Stimulated activated CD4-positive, alpha-beta T cell treated with anti-CD3 and anti-CD28 coated beads, Interleukin-4, amount 100 ng/mL, for 24 hours (primary cell): ENCODE data around the gene TIMD4.
"Not testable (repeated sequence)": the region's sequence is repeated elsewhere in the genome, so short reads cannot be mapped to it uniquely, and the experiment has no call there.

Source experiments
- DNase-seq: peaks from one replicate; pipeline ENCODE4 v3.0.0-alpha.2; 2020

TIMD4 gene

DNA sequence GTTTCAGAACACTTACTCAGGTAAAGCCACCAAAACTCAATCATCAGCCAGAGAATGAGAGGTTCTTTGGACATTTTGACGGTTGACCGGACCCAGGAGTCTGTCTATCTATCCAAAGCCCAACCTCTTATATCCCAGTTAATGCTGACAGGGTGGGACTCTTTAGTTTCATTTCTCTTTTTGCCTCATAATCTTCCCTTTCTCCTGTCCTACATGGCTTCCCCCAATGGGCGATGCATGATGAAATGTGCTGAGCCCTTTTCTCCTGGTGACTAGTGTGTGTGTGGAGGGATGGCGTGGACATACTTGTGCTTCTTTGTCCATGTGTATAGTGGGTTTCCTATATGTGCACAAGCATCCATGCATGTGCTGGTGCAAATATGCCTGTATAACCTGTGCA is at the start of gene TIMD4:
Gene TIMD4, minus strand, starts transcription at position 102 of the 400 bp plus-strand sequence. Its CDS starts 28 bp downstream, at position 74.
- DNase-seq = no peak

DNA sequence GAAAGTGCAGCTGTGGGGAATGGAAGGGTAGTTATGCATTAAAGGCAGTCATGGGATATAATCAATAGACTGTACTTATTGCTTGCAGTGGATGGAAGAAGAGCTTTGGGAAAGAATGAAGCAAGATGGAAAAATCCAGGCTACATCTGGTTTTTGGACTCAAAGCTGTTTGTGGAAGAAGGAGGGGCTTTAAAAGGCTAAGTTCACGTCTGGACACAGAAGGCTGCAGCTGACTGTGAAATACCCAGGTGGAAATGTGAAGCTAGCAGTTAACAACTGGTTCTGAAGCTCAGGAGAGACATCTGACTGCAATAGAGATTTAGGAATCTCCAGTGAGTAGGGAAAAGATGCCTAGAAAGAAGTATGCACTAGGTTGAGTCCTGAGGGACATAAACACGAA is 43.2 kb upstream of the TIMD4 start:
- no peak for DNase-seq

DNA sequence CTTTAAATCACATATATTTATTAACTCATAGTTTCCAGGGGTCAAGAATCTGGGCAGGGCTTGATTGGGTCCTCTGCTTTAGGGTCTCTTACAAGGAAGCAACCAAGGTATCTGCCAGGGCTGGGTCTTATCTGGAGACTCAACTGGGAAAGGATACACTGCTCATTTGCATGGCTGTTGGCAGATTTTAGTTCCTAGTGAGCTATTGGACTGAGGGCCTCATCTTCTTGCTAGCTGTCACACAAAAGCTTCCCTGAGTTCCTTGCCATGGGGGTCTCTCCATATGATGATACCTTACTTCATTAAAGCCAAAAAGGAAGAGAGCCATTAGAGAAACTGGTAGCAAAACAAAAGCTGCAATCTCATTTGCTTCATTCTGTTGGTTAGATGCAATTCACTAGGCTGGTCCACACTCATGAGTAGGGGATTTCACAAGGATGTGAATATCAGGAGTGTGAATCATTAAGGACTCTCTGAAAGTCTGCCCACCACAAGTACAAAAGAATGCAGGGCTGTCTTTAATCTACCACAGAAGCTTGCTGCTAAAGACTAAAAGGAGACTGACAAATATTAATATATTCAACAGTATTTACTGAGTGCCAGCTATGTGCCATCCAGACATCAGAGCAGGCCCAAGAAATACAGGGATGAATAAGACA is 42.0 kb upstream of the TIMD4 start:
- no peak for DNase-seq

DNA sequence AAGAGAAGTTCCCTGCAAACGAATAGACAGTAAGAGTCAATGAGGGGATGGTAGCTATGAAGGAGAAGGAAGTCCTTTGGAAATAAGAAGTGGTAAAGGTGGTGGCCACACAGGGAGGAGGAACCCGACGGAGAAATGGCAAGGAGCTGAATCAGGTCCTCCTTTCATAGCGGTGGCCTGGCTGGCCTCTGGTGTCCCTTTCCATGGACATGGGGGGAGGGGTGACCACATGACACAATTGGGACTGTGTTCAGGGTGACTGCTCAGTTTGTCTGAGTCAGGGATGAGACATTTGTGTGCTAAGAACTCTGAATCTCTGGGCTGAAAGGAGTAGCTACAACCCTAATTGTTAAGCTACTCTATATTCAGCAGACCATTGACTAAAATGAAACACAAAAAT is 28.7 kb upstream of the TIMD4 start:
- no peak for DNase-seq

DNA sequence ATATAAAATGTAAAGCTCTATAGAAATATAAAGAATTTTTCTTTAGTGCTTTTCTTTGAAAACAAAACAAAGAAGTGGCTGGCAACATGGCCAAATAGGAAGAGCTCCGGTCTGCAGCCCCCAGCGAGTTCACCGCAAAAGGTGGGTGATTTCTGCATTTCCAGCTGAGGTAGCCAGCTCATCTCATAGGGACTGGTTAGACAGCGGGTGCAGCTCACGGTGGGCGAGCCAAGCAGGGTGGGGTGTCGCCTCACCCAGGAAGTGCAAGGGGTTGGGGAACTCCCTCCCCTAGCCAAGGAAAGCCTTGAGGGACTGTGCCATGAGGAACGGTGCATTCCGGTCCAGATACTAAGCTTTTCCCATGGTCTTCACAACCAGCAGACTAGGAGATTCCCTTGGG is 21.0 kb upstream of the TIMD4 start:
- no peak for DNase-seq

DNA sequence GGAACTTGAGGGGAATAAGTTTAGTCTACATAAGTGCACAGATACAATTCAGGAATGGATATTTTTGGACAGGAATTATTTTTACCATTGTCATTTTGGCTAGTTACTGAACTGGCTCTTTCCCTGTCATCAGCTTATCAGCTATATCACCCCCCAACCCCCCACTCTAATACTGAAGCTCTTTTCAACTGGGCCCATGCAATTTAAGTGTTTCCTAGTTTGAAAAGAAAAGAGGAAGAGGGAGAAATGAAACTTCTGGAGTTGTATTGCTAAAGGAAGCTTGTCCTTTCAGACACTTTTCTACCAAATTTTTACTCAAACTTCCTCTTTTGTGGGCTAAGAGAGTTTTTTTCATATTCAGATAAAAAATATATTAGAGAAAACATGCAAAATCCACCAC is 18.5 kb upstream of the TIMD4 start:
- no peak for DNase-seq

DNA sequence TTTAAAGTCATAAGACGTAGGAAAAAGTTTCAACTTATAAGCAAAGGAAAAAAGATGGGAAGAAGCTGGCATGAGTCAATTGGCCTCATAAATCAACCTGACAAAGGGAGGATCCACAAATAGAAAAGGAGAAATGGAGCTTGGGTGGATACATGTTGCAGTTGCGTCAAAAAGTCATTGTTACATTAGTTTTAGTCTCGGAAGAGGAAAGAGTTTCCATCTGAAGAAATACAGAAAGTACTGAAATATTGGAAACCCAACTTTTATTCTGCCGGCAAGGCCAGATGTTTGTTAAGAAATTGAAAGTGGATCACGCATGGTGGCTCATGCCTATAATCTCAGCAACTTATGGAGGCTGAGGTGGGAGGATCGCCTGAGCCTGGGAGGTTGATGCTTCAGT is 11.3 kb upstream of the TIMD4 start:
- no peak for DNase-seq

DNA sequence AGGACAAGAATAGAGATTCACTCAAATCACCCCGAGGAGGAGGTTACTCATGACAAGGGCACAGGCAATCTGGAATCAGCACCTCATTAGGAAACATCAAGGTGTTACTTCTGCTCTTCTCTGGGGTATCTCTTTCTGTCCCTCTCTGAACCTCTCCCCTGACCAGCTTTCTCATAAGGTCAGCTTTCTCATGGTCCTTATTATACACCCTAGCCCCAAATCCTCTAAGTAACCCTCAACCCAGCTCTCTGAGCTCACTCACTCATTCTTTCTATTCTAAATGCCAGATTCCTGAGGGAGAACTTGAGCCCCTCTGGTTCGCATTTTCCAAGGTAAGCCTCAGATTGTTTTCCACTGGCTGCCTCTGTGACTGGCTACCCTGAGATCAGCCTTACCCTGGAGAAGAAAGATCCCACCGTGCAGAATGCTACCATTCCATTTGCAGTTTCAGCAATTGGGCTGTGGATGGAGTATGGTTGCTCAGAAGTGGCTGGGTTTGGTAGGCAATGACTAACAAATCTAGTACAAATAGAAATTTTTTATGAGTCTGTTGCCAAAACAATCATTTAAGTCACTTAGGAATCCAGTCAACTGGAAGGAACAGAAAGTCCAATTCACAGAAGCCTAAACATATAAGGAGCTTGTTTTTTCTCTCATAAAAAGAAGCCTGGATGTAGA is 9.0 kb upstream of the TIMD4 start:
- DNase-seq = no peak

DNA sequence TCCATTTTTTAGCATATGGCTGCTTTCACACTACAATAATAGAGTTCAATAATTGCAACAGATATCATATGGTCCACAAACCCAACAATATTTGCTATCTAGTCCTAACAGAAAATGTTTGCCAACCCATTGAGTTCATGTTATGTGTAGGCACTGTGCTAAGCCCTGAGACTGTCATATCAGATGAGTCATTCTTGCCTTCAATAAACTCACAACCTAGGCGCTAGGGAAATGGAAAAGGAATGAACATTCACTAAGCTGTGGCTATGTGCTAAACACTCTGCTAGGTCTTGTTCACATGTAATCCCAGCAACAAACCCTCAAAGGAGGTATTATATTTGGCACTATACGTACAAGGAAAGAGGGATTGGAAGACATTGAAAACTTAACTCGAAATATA is 8.4 kb upstream of the TIMD4 start:
- DNase-seq = no peak

DNA sequence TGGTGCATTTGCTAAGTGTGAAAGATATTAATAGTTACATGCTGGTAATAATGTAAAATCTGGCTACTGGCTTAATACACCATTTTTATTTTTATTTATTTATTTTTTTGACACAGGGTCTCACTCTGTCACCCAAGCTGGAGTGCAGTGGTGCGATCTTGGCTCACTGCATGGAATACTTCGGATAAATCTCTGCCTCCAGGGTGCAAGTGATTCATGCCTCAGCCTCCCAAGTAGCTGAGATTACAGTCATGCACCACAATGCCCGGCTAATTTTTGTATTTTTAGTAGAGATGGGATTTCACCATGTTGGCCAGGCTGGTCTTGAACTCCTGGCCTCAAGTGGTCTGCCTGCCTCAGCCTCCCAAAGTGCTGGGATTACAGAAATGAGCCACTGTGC is 4.4 kb upstream of the TIMD4 start:
- DNase-seq = not testable (repeated sequence)

DNA sequence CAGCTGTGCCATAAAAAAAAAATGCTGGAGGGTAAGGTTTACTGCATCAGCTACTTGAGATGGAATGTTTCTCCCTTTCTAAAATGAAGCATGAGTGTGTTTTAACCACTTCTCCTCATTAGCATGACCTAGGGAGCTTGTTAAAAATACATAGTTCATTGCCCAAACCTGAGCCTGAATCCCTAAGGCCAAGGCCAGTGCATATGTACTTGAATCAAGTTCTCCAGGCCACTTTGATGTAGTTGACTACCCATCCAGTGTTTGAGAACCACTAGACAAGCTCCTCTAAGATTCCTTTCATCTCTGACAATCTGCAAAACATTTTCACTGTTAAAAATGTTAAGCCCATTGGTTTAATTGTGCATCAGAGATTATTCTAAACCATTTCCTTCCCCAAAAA is 6.7 kb downstream of the TIMD4 start:
- DNase-seq = no peak

DNA sequence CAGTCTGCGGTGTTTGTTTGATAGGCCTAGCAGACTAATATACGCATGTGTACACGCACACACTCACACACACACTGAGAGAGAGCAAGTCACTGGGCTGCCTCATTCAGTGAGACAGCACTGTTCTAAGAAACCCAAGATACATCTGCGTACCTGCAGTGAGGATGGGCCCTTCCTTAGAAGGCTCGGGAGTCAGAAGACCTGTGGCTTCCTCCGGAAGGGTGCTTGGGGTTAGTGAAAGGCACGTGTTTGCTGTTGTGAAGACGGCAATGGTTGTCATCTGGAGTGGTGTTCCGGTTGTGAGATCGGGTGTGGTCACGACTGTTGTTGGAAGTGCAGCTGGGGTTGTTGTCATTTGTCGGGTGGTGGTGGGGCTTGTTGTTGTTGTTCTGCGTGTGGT is 11.7 kb downstream of the TIMD4 start:
- DNase-seq = no peak

DNA sequence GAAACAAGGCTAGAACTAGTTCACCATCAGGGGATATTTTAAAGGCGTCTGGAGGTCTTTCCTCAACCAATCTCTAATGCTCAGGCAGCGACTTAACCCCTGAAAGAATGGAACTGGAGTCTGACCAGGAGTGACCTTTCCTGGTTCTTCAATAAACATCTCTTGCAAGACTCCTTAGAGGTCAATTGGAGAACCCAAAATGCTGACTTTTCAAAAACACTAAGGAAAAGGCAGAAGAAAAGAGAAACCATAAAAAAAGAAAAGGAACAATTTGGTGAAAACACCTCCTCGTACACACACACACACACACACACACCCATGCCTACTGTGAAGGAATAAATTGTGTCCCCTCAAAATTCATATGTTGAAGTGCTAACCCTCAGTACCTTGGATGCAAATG is 12.3 kb downstream of the TIMD4 start:
- DNase-seq = no peak

DNA sequence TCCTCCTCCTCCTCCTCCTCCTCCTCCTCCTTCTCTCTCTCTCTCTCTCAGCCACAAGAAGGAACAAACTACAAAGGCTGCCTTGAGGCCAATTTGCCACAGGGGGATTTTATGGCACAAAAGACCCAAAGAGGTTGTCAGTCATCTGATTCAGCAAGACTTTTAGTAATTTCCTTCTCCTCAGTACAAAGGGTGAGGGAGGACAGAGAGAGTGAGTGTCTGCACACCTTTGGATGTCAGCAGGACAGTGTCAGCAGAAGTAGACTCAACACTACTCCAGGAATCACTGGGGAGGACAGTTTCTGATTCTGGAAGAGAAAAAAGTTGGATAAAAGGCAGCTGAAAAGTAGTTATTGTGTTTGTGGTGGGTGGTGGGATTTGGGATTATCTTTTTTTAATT is 13.6 kb downstream of the TIMD4 start:
- no peak for DNase-seq

DNA sequence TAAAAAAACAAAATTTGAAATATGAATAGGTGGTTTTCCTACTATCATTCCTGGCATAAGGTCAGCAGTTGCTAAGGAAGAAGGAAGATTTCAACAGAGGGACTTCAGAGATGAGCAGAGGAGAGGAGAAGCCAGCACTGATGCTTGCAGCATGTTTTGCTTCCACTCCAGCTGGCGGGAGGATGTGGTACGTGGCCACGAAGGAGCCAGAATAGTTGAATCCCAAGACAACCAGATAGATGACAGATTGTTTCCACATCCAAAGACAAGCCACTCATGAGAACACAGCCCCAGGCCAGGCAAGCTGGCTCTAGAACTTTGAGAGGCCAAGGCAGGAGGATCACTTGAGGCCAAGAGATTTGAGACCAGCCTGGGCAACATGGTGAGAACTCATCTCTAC is 15.1 kb downstream of the TIMD4 start:
- DNase-seq = no peak

DNA sequence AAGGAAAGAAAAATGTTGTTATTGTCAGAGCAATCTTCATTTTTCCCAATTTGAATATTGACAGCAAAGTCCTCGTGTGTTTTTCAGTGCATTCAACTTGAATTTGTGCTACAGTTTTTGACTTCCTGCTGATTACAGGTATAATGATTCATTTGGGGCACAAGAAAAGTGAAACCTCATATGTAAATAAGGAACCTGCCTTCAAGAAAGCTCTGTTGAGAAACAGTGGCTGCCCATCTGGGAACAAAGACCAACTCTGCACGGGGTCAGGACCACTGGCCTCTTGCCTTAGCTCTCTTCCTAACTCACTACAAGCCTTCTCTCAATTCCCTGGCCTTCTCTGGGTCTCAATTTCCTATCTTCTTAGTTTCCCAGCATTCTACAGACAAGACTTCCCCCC is 21.0 kb downstream of the TIMD4 start:
- DNase-seq = no peak

DNA sequence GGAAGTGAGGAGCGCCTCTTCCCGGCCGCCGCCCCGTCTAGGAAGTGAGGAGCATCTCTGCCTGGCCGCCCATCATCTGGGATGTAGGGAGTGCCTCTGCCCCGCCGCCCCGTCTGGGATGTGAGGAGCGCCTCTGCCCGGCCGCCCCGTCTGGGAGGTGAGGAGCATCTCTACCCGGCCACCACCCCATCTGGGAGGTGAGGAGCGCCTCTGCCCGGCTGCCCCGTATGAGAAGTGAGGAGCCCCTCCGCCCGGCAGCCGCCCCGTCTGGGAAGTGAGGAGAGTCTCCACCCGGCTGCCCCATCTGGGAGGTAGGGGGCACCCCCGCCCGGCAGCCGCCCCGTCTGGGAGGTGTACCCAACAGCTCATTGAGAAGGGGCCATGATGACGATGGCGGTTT is 22.6 kb downstream of the TIMD4 start:
- DNase-seq = not testable (repeated sequence)

DNA sequence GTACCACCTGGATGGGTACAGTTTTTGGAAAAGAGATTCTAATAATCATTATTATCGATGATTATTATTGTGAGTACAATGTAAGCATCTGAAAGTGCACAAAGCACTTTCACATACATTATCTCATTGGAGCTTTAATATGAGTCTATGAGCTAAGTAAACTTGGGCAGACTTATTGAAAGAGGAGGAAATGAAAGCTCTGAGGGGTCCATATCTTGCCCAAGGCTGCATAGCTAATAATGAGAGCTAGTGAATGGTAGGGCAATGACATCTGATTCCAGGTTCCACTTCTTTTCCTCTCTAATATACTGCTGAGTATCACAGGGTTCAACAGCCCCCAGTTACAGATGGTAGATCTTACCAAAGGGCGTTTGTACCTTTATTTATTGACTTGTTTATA is 26.1 kb downstream of the TIMD4 start:
- DNase-seq = no peak

DNA sequence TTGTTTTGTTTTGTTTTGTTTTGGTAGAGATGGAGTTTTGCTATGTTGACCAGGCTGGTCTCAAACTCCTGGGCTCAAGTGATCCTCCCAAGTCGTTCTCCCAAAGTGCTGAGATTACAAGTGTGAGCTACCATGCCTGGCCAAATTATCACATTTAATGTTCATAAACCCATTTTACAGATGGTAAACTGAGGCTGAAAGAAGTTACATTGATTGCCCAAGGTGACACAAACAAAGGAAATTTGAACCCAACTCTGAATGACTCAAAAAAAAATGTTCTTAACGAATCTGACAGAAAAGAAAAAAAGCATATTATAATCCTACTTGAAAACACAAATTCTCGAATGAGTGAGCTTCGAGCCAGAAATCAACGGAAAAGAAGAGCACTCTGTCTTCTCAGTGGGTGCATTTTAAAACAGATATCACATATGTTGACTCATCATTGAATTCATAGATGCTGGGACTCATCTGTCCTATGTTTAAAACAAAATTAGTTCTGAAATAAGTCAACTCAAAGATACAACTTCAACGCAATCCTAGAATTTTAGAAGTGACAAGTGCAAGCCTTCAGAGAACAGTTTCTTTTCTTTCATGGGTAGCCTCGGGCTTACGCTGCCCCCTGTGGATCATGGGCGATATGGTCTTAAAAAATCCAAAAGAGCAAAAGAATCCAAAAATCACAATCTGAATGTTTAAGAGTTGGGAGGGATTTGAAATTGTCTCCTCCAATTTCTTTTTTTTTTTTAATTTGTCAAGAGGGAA is 28.4 kb downstream of the TIMD4 start:
- peak; percentile 67 for DNase-seq

DNA sequence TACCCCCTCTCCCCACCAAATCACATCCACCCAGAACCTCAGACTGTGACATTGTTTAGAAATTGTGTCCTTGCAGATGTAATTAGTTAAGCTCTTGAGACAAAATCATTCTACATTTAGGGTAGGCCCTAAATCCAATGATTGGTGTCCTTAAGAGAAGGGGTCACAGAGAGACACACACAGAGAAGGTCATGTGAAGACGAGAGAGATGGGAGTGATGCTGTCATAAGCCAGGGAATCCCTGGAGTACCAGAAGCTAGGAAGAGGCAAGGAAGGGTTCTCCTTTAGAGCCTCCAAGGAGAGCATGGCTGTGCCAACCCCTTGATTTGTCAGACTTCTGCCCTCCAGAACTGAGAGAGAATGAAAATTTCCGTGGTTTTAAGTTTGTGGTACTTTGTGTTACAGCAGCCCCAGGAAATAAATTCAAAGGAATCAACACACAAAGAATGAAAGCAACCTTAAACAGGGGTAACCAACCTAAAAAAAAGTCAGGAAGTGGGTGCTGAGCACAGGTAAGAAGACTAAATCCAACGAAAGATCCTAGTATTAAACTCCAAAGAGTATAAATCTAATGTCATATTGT is 33.6 kb downstream of the TIMD4 start:
- no peak for DNase-seq

DNA sequence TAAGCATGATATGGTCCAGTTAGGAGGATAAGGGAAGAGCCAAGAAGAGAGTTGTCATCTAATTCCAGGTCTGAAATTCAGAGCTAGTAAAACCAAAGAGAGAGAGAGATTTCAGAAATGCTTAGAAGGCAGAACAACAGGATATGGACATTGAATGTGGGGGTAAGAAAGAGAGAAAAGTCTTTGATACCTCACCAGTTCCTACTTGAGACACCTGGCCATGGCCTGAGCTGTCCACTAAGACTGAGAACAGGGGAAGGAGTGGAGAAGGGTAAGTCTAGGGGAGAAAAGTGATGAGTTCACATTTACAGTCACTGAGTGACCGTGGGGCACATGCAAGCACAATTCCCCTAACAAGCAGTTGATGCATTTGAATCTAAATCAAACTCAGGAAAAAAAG is 35.5 kb downstream of the TIMD4 start:
- DNase-seq = no peak

DNA sequence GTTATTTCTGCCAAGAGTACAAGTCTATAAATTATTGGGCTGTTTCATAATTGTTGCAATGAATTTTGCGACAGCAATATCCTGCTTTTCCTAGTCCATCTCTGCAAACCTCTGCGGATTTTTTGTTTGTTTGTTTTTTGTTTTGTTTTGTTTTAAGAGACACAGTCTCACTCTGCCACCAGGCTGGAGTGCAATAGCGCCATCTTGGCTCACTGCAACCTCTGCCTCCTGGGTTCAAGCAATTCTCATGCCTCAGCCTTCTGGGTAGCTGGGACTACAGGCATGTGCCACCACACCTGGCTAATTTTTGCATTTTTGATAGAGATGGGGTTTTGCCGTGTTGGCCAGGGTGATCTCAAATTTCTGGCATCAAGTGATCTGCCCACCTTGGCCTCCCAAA is 37.3 kb downstream of the TIMD4 start:
- DNase-seq = not testable (repeated sequence)

DNA sequence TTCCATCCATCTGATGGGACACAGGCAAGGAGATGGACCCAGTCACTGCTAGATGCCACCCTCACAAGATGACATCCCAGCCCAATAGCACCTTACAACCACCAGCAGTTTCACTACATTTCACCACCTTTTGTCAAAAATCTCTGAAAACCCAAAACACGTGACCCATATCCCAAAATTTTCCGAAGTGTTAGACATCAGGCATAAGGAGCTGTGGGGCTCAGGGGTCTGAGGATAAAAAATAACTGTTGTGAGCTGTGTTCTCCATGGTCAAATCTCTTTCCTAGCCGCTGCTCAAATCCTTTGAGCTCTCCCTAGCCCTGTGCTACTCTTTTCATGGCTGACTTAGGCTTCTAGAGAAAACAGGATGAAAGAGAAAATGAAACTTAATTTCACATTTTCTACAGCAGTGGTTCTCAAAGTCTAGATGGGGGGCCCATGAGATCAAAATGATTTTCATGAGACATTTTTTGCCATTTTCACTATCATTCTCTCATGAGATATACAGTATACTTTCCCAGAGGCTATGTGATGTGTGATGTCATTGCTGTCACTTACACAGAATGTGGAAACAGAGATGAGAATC is 40.7 kb downstream of the TIMD4 start:
- DNase-seq = peak; percentile 10
